ENCODE measurements around the gene TLL1. TPM values are rescaled to one million over a fixed set of nuclear protein-coding genes. Genes with fewer than 3 reads are reported as not detected.

The TLL1 gene
- total RNA-seq, 1 experiment from 2014 or later: 0.63 TPM

GRCh38 chr4:165994701-165995100 is 121.7 kb downstream of the TLL1 start:
- no peaks in the 10 kb centered on the region for H3K4me1 Mint-ChIP-seq
- no peak overlapping the region for H3K27ac Mint-ChIP-seq
- ATAC-seq (no peak), DNase-seq (ENCODE audit: low spot score) (no peak)
- no peaks in the 10 kb centered on the region for H3K27me3 Mint-ChIP-seq (ENCODE audit: low read depth)
- ChIA-PET CTCF (no interaction called here), POLR2A (interaction anchor here (0.6 kb wide), 1 partner anchor 49 kb away, joined by 3 read pairs; no protein-coding TSS in a partner anchor)
- H3K4me3 Mint-ChIP-seq: no peak overlapping the region
- H3K36me3 Mint-ChIP-seq: no peaks in the 10 kb centered on the region
- H3K9me3 Mint-ChIP-seq: no peaks in the 10 kb centered on the region
- no peak for TF ChIP-seq USF1 (CRISPR knock-in tag; IDR thresholded peaks at IDR 0.05)
- TF ChIP-seq ZBTB43 (CRISPR knock-in tag; IDR thresholded peaks at IDR 0.05): no peak
- no peak for TF ChIP-seq ZNF281 (CRISPR knock-in tag; IDR thresholded peaks at IDR 0.05)
- TF ChIP-seq CREM (CRISPR knock-in tag; IDR thresholded peaks at IDR 0.05): no peak
- TF ChIP-seq TEAD4 (CRISPR knock-in tag; IDR thresholded peaks at IDR 0.05): no peak
- TF ChIP-seq ZNF512 (CRISPR knock-in tag; IDR thresholded peaks at IDR 0.05; ENCODE audit: borderline replicate concordance): no peak
- no peak for TF ChIP-seq ZMAT4 (CRISPR knock-in tag; IDR thresholded peaks at IDR 0.05)
- TF ChIP-seq STAT6 (CRISPR knock-in tag; conservative IDR thresholded peaks at IDR 0.05; ENCODE audit: low read depth): no peak
- no peak for TF ChIP-seq AR (CRISPR knock-in tag; IDR thresholded peaks at IDR 0.05)
- no peak for TF ChIP-seq ZNF396 (CRISPR knock-in tag; IDR thresholded peaks at IDR 0.05; ENCODE audit: borderline replicate concordance)
- no peak for TF ChIP-seq ERG (CRISPR knock-in tag; IDR thresholded peaks at IDR 0.05)
- no peak for TF ChIP-seq PRRX2 (CRISPR knock-in tag; IDR thresholded peaks at IDR 0.05)
- no peak for TF ChIP-seq RELA (CRISPR knock-in tag; IDR thresholded peaks at IDR 0.05; ENCODE audit: borderline replicate concordance)
- TF ChIP-seq NR2C2 (CRISPR knock-in tag; IDR thresholded peaks at IDR 0.05): no peak
- no peak for TF ChIP-seq AFF4 (CRISPR knock-in tag; IDR thresholded peaks at IDR 0.05; ENCODE audit: borderline replicate concordance)
- no peak for TF ChIP-seq ZBTB21 (CRISPR knock-in tag; IDR thresholded peaks at IDR 0.05; ENCODE audit: borderline replicate concordance)

Measured in WTC11 (cell line).